Measurements from ENCODE around the gene ITIH3.

- TF ChIP-seq CTCF (IDR thresholded peaks at IDR 0.05; ENCODE audit: poor library complexity, severe bottlenecking) (no peak), MXI1 (conservative IDR thresholded peaks at IDR 0.05; ENCODE audit: poor library complexity, severe bottlenecking) (no peak), RAD21 (conservative IDR thresholded peaks at IDR 0.05) (no peak), EZH2 (IDR thresholded peaks at IDR 0.05; ENCODE audit: borderline replicate concordance, insufficient read depth, low read length, poor library complexity, severe bottlenecking) (no peak), REST (IDR thresholded peaks at IDR 0.05; ENCODE audit: borderline replicate concordance) (no peak), POLR2AphosphoS5 (IDR thresholded peaks at IDR 0.05) (no peak), EP300 (conservative IDR thresholded peaks at IDR 0.05; ENCODE audit: poor library complexity, severe bottlenecking) (no peak), SMC3 (conservative IDR thresholded peaks at IDR 0.05; ENCODE audit: poor library complexity) (no peak), TAF1 (IDR thresholded peaks at IDR 0.05; ENCODE audit: low read depth) (no peak)
These were observed 59.4 kb downstream of the ITIH3 start for GRCh38 chr3:52854013-52854412.

All from neural cell (in vitro differentiated cells).